GM19043 (cell line): ENCODE data around the gene NFS1.

ENCODE experiments used
- ATAC-seq: cut with Tn5 transposase; IDR thresholded peaks from one replicate; pipeline ENCODE4 v1.9.1; 2021; ENCODE audit warnings: low read depth; ENCODE audit not compliant: unreplicated experiment

Gene NFS1

GRCh38 chr20:35651958-35652357 is 47.2 kb downstream of the NFS1 start:
- ATAC-seq: no peak

GRCh38 chr20:35650632-35651031 is 48.5 kb downstream of the NFS1 start:
- no peak for ATAC-seq

DNA sequence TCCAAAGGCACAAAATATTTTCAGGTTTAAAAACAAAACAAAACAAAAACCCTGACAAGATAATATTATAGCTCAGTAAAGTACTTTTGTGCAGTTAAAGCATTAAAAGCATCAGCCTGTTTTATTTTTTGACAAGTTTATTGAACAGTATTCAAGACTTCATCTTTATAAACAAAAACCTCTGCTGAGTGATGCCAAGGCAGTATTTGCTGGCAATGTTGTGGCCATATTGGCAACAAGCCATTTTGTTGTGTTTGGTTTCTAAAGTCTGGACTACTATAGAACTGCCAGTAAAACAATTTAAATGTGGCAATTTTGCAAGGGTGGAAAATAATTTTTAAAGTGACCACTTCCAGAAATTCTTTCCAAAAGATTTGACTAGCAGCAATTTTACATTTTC is 50.3 kb downstream of the NFS1 start:
- no peak for ATAC-seq

- ATAC-seq: no peak
These were observed 54.3 kb downstream of the NFS1 start for GRCh38 chr20:35644806-35645205.

DNA sequence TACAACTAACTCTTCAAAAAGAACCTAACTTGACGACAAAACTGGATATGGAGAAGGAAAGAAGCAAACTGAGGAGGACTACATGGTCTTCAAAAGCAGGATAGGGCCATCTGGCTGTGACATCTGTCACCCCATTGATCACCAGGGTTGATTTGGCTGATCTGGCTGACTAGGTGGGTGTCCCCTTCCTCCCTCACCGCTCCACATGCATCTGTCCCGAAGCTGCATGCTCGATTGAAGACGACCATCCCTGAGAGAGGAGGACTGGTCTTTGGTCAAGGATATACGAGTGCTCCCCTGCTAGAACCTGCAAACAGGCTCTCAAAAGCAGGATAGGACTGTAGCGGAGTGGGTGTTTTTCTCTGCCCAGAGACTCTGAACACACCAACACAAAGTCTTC is 56.1 kb downstream of the NFS1 start:
- ATAC-seq: no peak

GRCh38 chr20:35641743-35642142 is 57.4 kb downstream of the NFS1 start:
- ATAC-seq: no peak

DNA sequence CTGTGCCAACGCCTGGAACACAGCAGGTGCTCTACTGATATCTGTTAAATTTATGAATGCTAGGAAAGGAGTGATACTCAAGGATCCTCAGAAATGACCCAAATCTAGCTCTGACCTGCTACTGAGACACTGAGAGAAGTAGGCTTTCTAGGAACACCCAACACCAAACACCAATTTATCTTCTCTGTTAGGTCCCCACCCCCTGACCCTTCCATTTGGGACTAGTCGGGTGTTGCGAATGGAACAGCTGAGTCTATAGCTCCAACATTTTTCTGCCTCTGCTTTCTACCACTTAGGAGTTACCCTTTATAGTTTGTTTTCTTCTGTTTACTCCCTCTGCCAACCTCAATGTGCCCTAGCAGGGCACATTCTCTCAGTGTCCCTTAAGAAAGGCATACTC is 58.4 kb downstream of the NFS1 start:
- ATAC-seq: no peak

GRCh38 chr20:35638751-35639150 is 60.4 kb downstream of the NFS1 start:
- ATAC-seq: no peak

DNA sequence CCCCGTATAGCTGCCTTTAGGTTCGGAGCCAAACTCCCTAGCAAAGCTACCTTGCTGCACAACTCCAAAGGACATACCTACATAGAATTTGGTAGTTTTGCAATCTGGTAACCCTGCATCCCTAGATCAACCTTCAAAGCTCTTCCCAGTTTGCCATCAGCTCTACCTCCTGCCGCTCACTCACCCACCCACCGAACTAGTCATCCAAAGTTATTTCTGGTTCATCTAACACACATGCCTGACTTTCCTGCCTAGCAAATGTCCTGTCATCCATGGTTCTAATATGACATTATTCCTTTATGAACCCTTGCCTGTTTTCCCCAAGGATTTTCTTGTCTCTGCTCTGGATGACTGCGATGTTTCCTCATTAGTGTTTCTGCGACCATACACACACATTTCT is 61.9 kb downstream of the NFS1 start:
- no peak for ATAC-seq

DNA sequence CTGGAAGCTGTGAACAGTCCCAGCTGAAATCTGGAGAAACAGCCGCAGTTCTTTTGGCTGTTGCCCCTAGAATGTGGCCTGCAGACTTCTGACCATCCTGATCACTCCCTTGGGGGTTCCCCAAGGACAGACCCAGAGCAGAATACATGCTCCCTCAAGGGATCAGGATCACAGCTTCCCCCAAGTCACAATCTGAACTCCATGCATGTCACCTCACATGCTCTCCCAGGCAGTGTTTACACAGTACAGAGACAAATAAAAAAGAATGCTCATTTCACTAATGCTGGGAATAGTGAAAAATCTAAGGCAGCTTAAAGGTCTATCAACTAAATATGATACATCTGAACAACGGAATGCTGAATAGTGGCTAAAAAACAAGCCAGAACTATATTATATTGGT is 63.1 kb downstream of the NFS1 start:
- ATAC-seq: no peak

DNA sequence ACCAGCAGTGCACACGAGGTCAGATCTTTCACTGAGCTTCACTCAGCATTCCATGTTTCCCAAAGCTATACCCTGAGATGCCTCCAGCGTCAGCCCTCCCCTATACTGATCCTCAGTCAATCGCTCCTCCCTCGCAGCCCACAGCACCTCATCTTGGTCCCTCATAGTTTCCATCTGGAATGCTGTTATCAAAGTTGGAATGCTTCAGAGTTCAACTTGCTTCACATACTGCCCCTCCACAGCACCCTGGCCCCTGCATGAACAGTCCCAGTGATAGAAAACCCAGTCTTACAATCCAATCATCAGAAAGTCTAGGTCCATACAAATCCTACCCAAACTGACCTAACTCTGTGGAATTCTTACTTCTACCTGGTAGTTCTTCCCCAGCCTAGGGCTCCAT is 63.5 kb downstream of the NFS1 start:
- no peak for ATAC-seq

DNA sequence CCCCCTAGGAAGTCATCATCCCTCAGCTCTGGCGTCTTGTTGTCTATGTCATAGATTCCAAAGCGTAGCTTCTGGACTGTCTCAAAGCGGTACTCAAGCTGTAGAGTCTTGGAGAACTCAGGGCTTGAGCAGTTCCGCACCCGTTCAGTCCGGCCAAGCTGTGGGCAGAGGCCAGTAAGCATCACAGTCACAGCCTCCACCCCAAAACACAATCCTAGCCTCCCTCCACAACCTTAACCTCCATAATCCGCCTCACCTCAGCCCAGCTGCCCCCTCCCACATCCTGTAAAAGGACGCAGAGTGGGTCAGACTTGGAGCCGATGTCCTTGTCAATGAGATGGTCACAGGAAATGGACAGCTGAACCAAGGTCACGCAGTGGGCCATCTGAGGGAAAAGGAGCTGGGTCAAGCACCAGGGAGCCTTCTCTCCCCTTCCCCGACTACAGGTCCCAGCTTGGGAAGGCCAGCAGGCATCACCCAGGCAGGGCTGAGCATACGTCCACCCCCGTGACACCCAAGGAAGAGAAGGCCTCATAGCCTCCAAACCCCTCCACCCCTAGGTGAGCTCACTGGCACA is 66.5 kb downstream of the NFS1 start:
- ATAC-seq: no peak

DNA sequence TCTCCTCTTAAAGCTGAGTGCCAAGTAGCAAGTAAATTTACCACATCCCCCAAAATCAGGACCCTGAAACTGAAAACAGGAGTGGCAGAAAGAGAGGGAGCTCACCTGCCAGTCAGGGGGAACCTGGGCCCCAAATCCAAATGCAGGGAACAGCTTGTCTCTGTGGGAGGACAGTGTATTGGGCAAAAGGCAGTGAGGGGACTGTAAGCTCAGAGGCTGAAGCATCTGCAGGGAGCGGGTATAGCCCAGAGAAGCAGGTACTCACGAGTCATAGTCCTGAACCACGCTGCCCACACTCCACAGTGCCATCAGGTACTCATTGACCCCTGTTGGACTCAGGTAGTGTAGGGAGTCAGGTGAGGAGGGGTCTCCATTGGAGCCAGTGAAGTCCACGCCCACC is 68.5 kb downstream of the NFS1 start:
- ATAC-seq: no peak

DNA sequence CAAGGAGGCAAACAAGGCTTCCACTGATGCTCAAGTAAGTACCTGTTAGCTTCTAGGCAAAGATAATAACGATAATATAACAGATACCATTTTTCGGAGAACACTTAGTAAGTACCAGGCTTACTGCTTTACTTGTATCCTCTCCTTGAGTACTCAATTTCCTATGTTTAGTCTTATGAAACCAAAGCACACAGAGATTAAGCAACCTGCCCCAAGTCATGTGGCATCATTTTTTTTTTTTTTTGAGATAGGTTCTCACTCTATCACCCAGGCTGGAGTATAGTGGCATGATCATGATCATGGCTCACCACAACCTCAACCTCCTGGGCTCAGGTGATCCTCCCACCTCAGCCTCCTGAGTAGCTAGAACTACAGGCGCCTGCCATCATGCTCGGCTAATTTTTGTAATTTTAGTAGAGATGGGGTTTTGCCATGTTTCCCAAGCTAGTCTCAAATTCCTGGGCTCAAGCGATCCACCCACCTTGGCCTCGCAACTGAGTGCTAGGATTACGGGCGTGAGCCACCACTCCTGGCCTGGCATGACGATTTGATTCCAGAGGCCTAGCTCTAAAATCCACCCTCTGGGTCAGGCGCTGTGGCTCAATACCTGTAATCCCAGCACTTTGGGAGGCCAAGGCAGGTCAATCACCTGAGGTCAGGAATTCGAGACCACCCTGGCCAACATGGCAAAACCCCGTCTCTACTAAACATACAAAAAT is 69.6 kb downstream of the NFS1 start:
- ATAC-seq: no peak

DNA sequence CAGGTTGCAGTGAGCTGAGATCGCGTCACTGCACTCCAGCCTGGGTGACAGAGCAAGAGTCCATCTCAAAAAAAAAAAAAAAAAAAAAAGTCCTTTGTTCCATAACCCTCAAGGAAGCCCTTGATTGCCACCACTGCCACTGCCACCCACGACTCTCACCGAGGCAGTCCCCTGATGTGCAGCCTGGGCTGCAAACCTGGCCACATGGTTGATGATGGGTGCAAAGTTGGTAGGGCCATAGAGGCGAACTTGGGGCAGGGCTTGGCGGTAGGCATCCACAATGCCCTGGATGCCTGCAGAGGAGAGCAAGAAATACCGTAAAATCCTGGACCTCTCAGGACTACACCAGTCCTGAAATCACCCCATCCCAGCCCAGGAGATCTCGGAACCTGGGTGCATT is 72.0 kb downstream of the NFS1 start:
- ATAC-seq: no peak

- ATAC-seq: no peak
These were observed 72.7 kb downstream of the NFS1 start for GRCh38 chr20:35626386-35627001.

DNA sequence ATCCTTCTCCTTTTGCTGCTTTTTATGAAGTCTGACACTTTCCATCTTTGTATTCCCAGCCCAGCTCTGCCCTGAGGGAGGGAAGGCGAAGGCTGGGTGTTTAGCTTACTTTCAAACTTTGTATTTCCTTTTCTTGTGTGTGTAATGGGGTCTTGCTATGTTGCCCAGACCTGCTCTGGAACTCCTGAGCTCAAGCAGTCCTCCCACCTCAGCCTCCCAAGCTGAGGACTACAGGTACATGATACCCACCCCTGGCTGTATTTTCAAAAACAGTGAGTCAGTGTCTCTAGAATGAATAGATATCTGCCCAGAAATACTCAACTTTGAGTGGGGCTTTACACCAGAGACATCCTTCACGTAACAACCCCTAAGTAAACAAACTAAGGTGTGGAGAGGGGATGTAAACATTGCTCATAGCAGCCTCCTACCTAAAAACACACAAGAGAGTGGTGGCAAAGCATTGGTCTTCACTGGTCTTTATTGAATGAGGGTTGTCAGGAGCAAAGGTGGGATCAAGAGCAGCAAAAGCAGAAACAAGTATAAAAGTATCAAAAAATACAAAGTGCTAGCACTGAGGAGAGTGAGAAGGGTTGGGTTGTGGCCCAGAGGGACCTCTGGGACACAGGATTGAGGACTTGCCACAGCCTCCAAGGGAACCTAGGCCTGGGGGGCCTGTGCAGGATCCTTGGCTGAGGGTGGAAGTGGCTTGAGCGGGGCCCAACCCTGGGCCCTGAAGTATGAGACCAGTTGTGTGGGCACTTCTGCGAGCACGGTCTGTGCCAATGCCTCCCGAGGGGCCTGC is 73.4 kb downstream of the NFS1 start:
- no peak for ATAC-seq

DNA sequence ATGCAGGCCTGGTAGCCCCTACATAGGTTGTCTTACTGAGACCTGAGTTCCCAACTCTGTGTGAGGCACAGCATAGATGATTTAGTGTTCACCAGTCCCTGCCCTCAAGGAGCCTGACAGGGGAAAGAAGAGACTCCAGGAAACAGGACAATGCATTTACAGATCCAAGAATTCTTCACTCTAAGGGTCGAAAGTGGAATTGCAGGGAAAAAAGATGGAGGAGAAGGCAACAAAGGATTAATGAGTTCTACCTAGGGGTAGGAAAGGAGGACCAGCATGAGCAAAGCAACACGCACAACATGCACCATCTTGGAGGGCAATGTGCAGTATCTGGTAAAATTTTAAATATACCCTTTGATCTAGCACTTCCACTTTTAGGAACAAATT is 77.6 kb downstream of the NFS1 start:
- ATAC-seq: no peak

- no peak for ATAC-seq
These were observed 78.2 kb downstream of the NFS1 start for GRCh38 chr20:35620818-35621559.

GRCh38 chr20:35619196-35620095 is 79.7 kb downstream of the NFS1 start:
- peak; percentile 30 for ATAC-seq
